ENCODE results near the gene SLC2A13.
"Not testable (repeated sequence)": the region's sequence is repeated elsewhere in the genome, so short reads cannot be mapped to it uniquely, and the experiment has no call there.

Gene SLC2A13

GRCh38 chr12:40034156-40034555 is 71.7 kb downstream of the SLC2A13 start:
- peak; percentile 10 for DNase-seq (ENCODE audit: low read depth)
- TF ChIP-seq CTCF (conservative IDR thresholded peaks at IDR 0.05; ENCODE audit: control insufficient read depth, insufficient read depth, low read depth, low read length) = no peak
- H3K4me3 ChIP-seq (ENCODE audit: control insufficient read depth, low read depth, low read length) = no peak overlapping the region

GRCh38 chr12:40033242-40033630 is 72.6 kb downstream of the SLC2A13 start:
- TF ChIP-seq CTCF (conservative IDR thresholded peaks at IDR 0.05; ENCODE audit: control insufficient read depth, insufficient read depth, low read depth, low read length) = no peak
- H3K4me3 ChIP-seq (ENCODE audit: control insufficient read depth, low read depth, low read length) = no peak overlapping the region
- no peak for DNase-seq (ENCODE audit: low read depth)

- no peak for DNase-seq (ENCODE audit: low read depth)
- TF ChIP-seq CTCF (conservative IDR thresholded peaks at IDR 0.05; ENCODE audit: control insufficient read depth, insufficient read depth, low read depth, low read length) = no peak
- H3K4me3 ChIP-seq (ENCODE audit: control insufficient read depth, low read depth, low read length) = no peak overlapping the region
Measured at GRCh38 chr12:40032433-40033241, 73.2 kb downstream of the SLC2A13 start.

- peak; percentile 5 for DNase-seq (ENCODE audit: low read depth)
- no peak overlapping the region for H3K4me3 ChIP-seq (ENCODE audit: control insufficient read depth, low read depth, low read length)
- TF ChIP-seq CTCF (conservative IDR thresholded peaks at IDR 0.05; ENCODE audit: control insufficient read depth, insufficient read depth, low read depth, low read length) = no peak
Measured at GRCh38 chr12:40031965-40032364, 73.9 kb downstream of the SLC2A13 start.

- DNase-seq (ENCODE audit: low read depth); H3K4me3 ChIP-seq (ENCODE audit: control insufficient read depth, low read depth, low read length): not testable (repeated sequence)
Measured at GRCh38 chr12:40030970-40031369, 74.9 kb downstream of the SLC2A13 start.

GRCh38 chr12:40028296-40028695 is 77.6 kb downstream of the SLC2A13 start:
- no peak for TF ChIP-seq CTCF (conservative IDR thresholded peaks at IDR 0.05; ENCODE audit: control insufficient read depth, insufficient read depth, low read depth, low read length)
- DNase-seq (ENCODE audit: low read depth) = no peak

GRCh38 chr12:40022850-40023249 is 83.0 kb downstream of the SLC2A13 start:
- no peak overlapping the region for H3K4me3 ChIP-seq (ENCODE audit: control insufficient read depth, low read depth, low read length)
- DNase-seq (ENCODE audit: low read depth) = no peak
- no peak for TF ChIP-seq CTCF (conservative IDR thresholded peaks at IDR 0.05; ENCODE audit: control insufficient read depth, insufficient read depth, low read depth, low read length)

More at GRCh38 chr12:40028296-40028695, 77.6 kb downstream of the SLC2A13 start:
- no peak overlapping the region for H3K4me3 ChIP-seq (ENCODE audit: control insufficient read depth, low read depth, low read length)

Data from fibroblast of mammary gland (primary cell).